ENCODE results near the gene BNC2. TPM values are rescaled to one million over a fixed set of nuclear protein-coding genes. Genes with fewer than 3 reads are reported as not detected.

BNC2 gene
- total and polyA plus RNA-seq, 2 of the 4 experiments (the other 2 are of a cell fraction): 15.5 to 45.2 TPM

DNA sequence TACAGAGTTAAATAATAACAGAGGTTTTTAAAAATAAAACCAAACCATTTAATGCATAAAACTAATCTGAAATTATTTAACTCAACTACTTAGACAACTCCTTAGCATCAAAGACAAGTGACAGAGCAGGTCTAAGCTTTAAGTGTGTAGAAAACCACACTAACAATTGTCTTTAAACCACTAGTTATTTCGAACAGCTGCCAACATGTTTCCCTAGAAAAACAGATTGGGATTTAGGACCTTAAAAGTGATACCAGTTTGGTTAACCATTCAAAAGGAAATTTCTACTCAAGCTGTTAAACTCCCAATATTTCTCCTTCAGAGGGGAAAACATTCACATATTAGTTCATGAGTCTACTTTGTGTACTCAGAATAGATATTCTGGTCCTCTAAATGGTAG is 208.7 kb downstream of the BNC2 start:
- H3K79me1 ChIP-seq (ENCODE audit: low read depth in 1 of 2, low read length in 2 of 2): peaks cover 10 to 33% of the 10 kb centered on the region in 2 experiments
- no peak for ATAC-seq (ENCODE audit: low read depth)
- no peak overlapping the region for H3K14ac ChIP-seq (replicated peaks; ENCODE audit: low read depth, low read length)
- H2BK15ac ChIP-seq (ENCODE audit: low read depth, low read length): no peak overlapping the region
- no peak overlapping the region for H4K91ac ChIP-seq (ENCODE audit: insufficient read depth, low read depth, low read length)
- H3K18ac ChIP-seq (ENCODE audit: low read depth, low read length): no peak overlapping the region
- H2AK9ac ChIP-seq (replicated peaks; ENCODE audit: low read depth, low read length, poor library complexity): no peak overlapping the region
- no CpG with 5 or more reads among the region's 1 CpG for WGBS, 2 experiments (ENCODE audit: extremely low coverage in 2 of 2, insufficient read length in 1 of 2)
- H2BK5ac ChIP-seq (ENCODE audit: low read depth, low read length, poor library complexity, severe bottlenecking): no peak overlapping the region
- H3K4me3 ChIP-seq (ENCODE audit: insufficient read depth, low read depth, low read length): no peak overlapping the region
- intact Hi-C loops (cut with micrococcal nuclease) (no loop called here), in situ Hi-C loops (cut with MboI; ENCODE audit: low sequenced_read_pairs) (no loop called here), dilution Hi-C loops (cut with HindIII; ENCODE audit: low sequenced_read_pairs, unreplicated experiment) (no loop called here)
- no peaks in the 10 kb centered on the region for H3K27me3 ChIP-seq (ENCODE audit: control insufficient read depth, insufficient read depth, low read length)
- no peak overlapping the region for H2AK5ac ChIP-seq (ENCODE audit: low read depth, low read length)
- POLR2A ChIA-PET (ENCODE audit: unreplicated experiment): no interaction called here
- H4K8ac ChIP-seq (ENCODE audit: low read depth in 2 of 2, low read length in 2 of 2): no peak overlapping the region
- H3K9ac ChIP-seq (ENCODE audit: low read depth, low read length): no peak overlapping the region
- peaks cover 3% of the 10 kb centered on the region for H3K36me3 ChIP-seq (ENCODE audit: control insufficient read depth, insufficient read depth, low read length)
- DNase-seq: no peak
- no peak overlapping the region for H2BK20ac ChIP-seq (ENCODE audit: low read depth, low read length)
- H3K9me1 ChIP-seq (ENCODE audit: insufficient read depth, low read length): peaks cover 2% of the 10 kb centered on the region; the same call in 1 of the 2 replicates
- H4K20me1 ChIP-seq (ENCODE audit: insufficient read depth, low read length): no peaks in the 10 kb centered on the region
- H4K5ac ChIP-seq (ENCODE audit: low read depth, low read length): no peak overlapping the region
- H3K9me3 ChIP-seq (ENCODE audit: control insufficient read depth, insufficient read depth, low read length): no peaks in the 10 kb centered on the region
- no peak overlapping the region for H3K27ac ChIP-seq (ENCODE audit: insufficient read depth, low read length)
- no peak overlapping the region for H3K4me2 ChIP-seq (ENCODE audit: low read depth, low read length)
- H2BK120ac ChIP-seq (ENCODE audit: low read depth, low read length): no peak overlapping the region
- H3K4ac ChIP-seq (ENCODE audit: low read depth, low read length): no peak overlapping the region
- TF ChIP-seq RFX5 (IDR thresholded peaks at IDR 0.05; ENCODE audit: low read depth, low read length): no peak
- no peak for TF ChIP-seq FOS (IDR thresholded peaks at IDR 0.05; ENCODE audit: low read depth, low read length)
- TF ChIP-seq MAFK (IDR thresholded peaks at IDR 0.05; ENCODE audit: low read depth, low read length): no peak
- no peak for TF ChIP-seq USF2 (IDR thresholded peaks at IDR 0.05; ENCODE audit: low read depth, low read length)
- TF ChIP-seq RAD21 (IDR thresholded peaks at IDR 0.05; ENCODE audit: low read length): no peak
- TF ChIP-seq, protein P1, sequence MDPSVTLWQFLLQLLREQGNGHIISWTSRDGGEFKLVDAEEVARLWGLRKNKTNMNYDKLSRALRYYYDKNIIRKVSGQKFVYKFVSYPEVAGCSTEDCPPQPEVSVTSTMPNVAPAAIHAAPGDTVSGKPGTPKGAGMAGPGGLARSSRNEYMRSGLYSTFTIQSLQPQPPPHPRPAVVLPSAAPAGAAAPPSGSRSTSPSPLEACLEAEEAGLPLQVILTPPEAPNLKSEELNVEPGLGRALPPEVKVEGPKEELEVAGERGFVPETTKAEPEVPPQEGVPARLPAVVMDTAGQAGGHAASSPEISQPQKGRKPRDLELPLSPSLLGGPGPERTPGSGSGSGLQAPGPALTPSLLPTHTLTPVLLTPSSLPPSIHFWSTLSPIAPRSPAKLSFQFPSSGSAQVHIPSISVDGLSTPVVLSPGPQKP (IDR thresholded peaks at IDR 0.05; ENCODE audit: borderline replicate concordance, low read depth, low read length): no peak
- TF ChIP-seq MAZ (IDR thresholded peaks at IDR 0.05; ENCODE audit: borderline replicate concordance, low read depth, low read length): no peak
- no peak for TF ChIP-seq NFE2L2 (IDR thresholded peaks at IDR 0.05; ENCODE audit: low read depth, low read length)
- TF ChIP-seq RCOR1 (IDR thresholded peaks at IDR 0.05; ENCODE audit: insufficient replicate concordance, low read length): no peak
- no peak overlapping the region for H3K56ac ChIP-seq (ENCODE audit: extremely low read depth, insufficient read depth, low read length)
- no peak overlapping the region for H3K23ac ChIP-seq (ENCODE audit: low read depth, low read length)
- no peak overlapping the region for H2AFZ ChIP-seq (replicated peaks; ENCODE audit: low read length, poor library complexity)
- CTCF ChIA-PET: no interaction called here
- BruUV-seq (replicated peaks): no TSS peak
- H3K4me1 ChIP-seq (ENCODE audit: control insufficient read depth, insufficient read depth, low read length): peaks cover 4% of the 10 kb centered on the region; the same call in 1 of the 2 replicates
